ENCODE data around the gene MTMR3.
"Not testable (repeated sequence)": the region's sequence is repeated elsewhere in the genome, so short reads cannot be mapped to it uniquely, and the experiment has no call there.

Gene MTMR3

DNA sequence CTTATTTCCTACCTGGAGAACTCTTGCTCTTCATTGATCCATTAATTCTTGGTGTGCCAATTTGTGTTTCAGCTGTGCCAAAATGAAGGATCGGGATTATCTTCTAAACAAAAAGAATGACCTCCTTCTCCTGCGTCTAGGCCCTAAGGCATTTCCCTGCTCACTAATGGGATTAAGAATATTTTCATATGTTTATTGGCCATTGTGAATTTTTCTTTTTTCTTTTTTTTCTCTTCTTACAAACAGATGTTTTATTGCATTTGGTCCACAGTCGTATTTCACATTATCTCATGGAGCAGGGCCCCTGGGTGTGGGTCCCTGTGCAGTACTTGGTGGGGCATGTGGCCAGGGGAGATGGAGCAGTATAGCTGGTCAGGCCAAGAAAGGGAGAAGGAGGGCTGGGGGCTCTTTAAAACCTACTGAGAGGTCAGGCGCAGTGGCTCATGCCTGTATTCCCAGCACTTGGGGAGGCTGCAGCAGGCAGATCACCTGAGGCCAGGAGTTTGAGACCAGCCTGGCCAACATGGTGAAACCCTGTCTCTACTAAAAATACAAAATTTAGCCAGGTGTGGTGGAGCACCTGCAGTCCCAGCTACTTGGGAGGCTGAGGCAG lies 162.0 kb downstream of the MTMR3 start:
- no peak overlapping the region for H3K4me3 ChIP-seq (ENCODE audit: low read depth, low read length)

- H3K4me3 ChIP-seq (ENCODE audit: low read depth, low read length), result no peak overlapping the region
These were observed 162.5 kb downstream of the MTMR3 start for GRCh38 chr22:30045494-30045887.

- no peak overlapping the region for H3K4me3 ChIP-seq (ENCODE audit: low read depth, low read length)
These were observed 163.1 kb downstream of the MTMR3 start for GRCh38 chr22:30045901-30046715.

GRCh38 chr22:30046716-30047363 lies 163.9 kb downstream of the MTMR3 start:
- H3K4me3 ChIP-seq (ENCODE audit: low read depth, low read length), result no peak overlapping the region

DNA sequence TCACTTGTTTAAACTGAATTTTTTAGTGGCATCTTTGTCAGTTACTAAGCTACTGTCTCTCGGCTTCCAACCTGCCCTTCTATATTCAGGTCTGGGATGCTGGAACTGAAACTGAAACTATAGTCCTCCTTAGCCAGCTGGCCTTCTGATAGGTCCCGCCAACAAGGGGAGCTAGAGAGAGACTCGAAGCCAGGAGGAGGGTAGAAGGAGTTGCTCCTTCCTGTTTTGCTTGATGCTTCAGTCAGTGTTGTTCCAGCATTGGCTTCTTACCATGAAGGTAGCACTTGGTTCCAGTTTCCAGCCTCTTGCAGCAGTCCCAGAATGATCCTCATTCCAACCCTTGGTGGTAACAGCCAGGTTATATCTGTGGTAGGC lies 164.4 kb downstream of the MTMR3 start:
- no peak overlapping the region for H3K4me3 ChIP-seq (ENCODE audit: low read depth, low read length)

DNA sequence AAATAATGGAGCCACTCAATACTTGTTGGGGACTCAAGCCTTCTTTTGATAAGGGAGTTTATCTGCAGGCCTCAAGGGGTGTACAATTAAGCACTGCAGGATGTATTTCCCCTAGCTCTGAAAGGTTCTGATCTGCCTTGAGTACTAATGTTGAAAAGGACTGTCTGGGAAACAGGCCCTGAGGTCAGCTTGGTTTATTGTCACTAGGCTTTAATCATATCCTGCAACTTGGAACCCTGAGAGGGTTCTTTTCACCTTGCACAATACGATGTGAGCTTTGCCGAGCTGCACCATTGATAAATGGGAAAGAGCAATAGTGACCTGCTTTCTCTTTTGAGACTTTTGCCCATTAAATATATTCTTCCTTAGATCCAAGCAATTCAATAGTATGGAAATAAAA lies 165.7 kb downstream of the MTMR3 start:
- no peak overlapping the region for H3K4me3 ChIP-seq (ENCODE audit: low read depth, low read length)

DNA sequence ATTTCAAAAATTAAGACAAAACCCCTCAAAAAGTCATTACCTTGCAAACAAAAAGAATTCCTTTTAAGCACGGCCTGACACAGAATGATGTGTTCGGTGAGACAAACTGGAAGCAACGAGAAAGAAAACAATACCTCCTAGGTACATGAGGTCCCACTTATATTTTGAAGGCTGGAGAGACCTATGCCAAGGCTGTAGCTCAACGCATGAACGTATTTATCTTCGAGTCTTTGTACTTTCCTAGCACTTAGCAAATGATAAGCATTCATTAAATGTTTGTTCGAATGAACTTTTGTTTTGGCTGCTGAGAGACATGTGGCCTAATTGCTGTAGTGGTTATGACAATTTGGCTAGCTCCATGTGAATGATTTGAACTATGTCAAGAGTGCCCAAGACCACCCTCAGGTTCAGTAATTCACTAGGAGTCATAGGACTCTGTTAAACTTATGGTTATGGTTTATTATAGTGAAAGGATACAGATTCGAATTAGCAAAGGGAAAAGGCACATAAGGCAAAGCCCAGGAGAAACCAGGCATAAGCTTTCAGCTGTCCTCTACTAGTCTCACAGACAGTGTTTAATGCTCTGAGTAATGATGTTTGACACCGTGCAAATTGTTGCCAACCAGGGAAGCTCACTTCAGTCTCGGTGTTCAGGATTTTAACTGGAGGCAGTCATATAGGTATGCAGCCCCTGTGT lies 171.2 kb downstream of the MTMR3 start:
- no peak overlapping the region for H3K4me3 ChIP-seq (ENCODE audit: low read depth, low read length)

DNA sequence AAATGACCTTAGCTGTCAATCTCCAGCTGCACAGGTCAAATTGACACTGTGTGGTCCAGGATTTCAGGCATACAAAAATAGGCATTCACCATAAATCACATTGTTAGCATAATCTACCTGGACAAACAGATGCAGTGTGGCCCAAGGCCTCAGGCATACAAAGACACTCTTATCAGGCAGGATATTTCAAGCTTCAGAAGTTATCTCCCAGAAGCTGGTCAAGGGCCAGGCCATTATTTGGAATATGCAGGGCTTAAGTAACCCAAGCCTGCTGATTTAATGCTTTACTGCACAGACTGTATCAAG lies 171.7 kb downstream of the MTMR3 start:
- no peak overlapping the region for H3K4me3 ChIP-seq (ENCODE audit: low read depth, low read length)

GRCh38 chr22:30056015-30056414 lies 173.0 kb downstream of the MTMR3 start:
- H3K4me3 ChIP-seq (ENCODE audit: low read depth, low read length), result no peak overlapping the region

- H3K4me3 ChIP-seq (ENCODE audit: low read depth, low read length), result no peak overlapping the region
These were observed 174.4 kb downstream of the MTMR3 start for GRCh38 chr22:30057375-30057774.

DNA sequence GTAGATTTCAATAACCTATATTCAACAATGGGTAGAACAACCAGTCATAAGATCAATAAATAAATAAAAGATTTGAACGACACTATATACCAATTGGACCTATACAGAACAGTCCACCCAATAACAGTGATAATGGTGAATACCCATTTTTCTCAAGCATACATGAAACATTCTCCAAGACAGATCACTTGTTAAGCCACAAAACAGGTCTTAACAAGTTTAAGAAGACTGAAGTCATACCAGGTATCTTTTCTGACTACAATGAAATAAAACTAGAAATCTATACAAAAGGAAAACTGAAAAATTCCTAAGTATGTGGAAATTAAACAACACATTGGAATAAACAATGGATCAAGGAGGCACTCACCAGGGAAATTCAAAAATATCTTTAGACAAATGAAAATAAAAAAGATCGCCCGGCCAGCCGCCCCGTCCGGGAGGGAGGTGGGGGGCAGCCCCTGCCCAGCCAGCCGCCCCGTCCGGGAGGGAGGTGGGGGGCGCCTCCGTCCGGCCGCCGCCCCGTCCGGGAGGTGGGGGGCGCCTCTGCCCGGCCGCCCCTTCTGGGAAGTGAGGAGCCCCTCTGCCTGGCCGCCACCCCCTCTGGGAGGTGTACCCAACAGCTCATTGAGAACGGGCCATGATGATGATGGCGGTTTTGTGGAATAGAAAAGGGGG lies 176.5 kb downstream of the MTMR3 start:
- not testable (repeated sequence) for H3K4me3 ChIP-seq (ENCODE audit: low read depth, low read length)

GRCh38 chr22:30061094-30061493 lies 178.1 kb downstream of the MTMR3 start:
- not testable (repeated sequence) for H3K4me3 ChIP-seq (ENCODE audit: low read depth, low read length)

DNA sequence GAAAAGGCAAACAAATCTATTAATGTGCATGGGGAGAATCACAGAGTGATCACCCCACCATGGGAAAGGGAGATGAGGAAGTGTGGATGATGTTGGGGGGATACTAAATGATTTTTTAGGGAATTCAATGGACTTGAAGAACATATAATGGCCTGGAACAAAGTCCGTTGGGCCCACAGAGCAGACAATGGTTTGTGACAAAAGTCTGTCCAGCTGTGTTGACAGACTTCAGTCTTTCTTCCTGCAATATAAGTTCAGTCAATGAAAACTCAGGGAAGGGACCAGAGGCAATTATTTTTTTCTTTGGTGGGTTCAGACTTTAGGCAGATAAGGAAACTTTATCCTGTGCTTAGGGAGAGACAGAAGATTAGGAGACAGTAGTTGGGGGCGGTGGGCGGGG lies 179.3 kb downstream of the MTMR3 start:
- H3K4me3 ChIP-seq (ENCODE audit: low read depth, low read length), result no peak overlapping the region

DNA sequence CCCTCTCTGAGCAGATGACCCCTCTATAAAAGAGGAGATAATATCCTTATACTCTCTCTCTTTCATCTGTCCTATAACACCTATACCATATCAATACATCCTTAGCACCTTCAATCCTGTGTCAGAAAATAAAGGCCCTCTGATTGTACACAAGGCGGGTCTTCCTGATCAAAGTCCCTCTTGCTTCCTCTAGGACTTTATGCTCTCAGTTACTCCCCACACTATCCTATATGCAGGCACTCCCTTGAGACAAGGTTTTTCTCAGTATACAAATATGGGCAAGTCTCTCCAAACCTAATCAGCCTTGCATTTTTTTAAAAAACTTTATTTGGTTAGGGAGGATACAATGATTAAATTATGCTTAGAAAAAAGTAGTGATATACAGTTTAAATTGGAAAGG lies 180.0 kb downstream of the MTMR3 start:
- H3K4me3 ChIP-seq (ENCODE audit: low read depth, low read length), result no peak overlapping the region

DNA sequence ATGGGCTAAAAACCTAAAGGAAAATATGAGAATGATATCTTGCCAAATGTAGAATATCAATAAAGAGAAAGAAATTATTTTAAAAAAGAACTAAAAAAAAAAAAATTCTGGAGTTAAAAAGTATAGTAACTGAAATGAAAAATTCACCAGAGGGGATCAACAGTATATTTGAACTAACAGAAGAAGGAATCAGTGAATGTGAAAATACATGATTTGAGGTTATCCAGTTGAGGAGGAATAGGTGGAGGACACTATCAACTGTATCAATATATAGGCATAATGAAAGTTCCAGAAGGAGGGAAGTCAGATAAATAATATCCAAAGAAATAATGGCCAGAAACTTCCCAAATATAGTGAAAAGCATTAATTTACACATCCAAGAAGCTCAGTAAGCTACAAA lies 181.2 kb downstream of the MTMR3 start:
- no peak overlapping the region for H3K4me3 ChIP-seq (ENCODE audit: low read depth, low read length)

- no peak overlapping the region for H3K4me3 ChIP-seq (ENCODE audit: low read depth, low read length)
These were observed 190.8 kb downstream of the MTMR3 start for GRCh38 chr22:30073743-30074142.

DNA sequence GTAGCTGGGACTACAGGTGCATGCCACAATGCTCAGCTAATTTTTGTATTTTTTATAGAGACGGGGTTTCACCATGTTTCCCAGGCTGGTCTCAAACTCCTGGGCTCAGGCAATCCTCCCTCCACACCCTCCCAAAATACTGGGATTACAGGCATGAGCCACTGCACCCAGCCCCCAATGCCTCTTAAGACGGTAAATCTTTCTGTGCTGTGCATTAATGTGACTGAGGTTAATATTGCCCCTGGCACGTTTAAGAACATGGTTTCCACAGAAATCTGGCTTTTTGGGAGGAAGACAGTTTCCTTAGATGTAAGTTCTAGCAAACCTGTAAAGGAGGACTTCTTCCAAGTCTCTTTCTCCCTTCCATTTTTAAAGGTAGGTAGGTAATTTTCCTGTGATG lies 191.2 kb downstream of the MTMR3 start:
- H3K4me3 ChIP-seq (ENCODE audit: low read depth, low read length), result no peak overlapping the region

- H3K4me3 ChIP-seq (ENCODE audit: low read depth, low read length), result no peak overlapping the region
These were observed 192.0 kb downstream of the MTMR3 start for GRCh38 chr22:30074994-30075393.

DNA sequence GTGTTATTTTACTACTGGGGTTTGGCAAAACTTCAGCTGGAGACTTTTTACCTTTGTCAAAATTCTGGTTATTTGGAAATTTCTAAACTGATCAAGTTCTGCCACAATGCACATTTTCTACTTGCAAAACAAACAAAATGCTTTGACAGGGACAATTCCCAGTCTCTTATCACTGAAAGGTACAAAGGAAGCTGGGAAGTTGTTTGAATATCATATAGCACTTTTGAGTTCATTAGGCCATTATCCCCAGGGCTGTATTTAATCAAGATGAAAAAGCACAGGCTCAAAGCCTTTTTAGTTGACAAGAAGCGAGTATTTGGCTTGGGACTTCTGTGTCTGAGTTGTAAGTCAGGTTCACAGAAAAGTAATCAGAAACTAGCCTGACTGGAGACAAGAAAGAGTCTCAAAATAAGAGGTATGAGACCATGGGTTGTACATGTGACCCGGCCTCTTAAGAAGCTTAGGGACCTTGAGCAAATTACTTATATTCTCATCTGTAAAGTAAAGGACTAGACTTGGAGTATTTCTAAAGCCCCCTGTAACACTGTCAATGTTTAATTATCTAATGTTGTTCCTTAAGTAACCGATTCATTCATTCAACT lies 194.4 kb downstream of the MTMR3 start:
- H3K4me3 ChIP-seq (ENCODE audit: low read depth, low read length), result no peak overlapping the region

GRCh38 chr22:30078320-30079311 lies 195.6 kb downstream of the MTMR3 start:
- no peak overlapping the region for H3K4me3 ChIP-seq (ENCODE audit: low read depth, low read length)
